Colonic mucosa (tissue), 4 donors: ENCODE results near the gene KIF1A. TPM values are rescaled to one million over a fixed set of nuclear protein-coding genes. Genes with fewer than 3 reads are reported as not detected.

ENCODE experiments used
- DNase-seq: peaks from one replicate; pipeline ENCODE4 v3.0.0-alpha.2; 2020
- H3K27ac ChIP-seq: fragments of 200-600 bp; one replicate; pipeline ENCODE4 v1.8.0; 2021
- H3K27me3 ChIP-seq: fragments of 200-600 bp; one replicate; pipeline ENCODE4 v1.8.0; 2021
- H3K36me3 ChIP-seq: fragments of 200-600 bp; one replicate; pipeline ENCODE4 v1.8.0; 2021
- H3K4me1 ChIP-seq: fragments of 200-600 bp; one replicate; pipeline ENCODE4 v1.8.0; 2021; ENCODE audit warnings: mild to moderate bottlenecking
- H3K4me3 ChIP-seq: fragments of 200-600 bp; one replicate; pipeline ENCODE4 v1.8.0; 2021
- H3K9ac ChIP-seq, 2 donors: one replicate each; pipeline ENCODE4 v1.7.0; 2013; ENCODE audit warnings: control low read depth in 2 of 2, low read depth in 2 of 2, low read length in 2 of 2
- H3K9me3 ChIP-seq: fragments of 200-600 bp; one replicate; pipeline ENCODE4 v1.8.0; 2021
- CTCF ChIP-seq: fragments of 200-600 bp; IDR thresholded peaks from one replicate; pipeline ENCODE4 v1.8.0; 2022; ENCODE audit warnings: antibody characterized with exemption, mild to moderate bottlenecking
- intact Hi-C: fragments of 100-400 bp; cut with DNase I; formaldehyde crosslinking; loops from one replicate; pipeline ENCODE4 v1.14.1; 2022
- total RNA-seq, 2 donors: library from RNA; stranded (reverse); fragmentation: NEBNext Ultra II Directional in 1 of 2; extraction: Animal tissue kit (Norgen Biotek cat#: 25700) in 1 of 2; gene quantifications; one replicate each; pipeline ENCODE4 v1.2.1, GENCODE V29; 2021
- donor health status: healthy.
- donor health status: DM: no; HTN: no; CAD: no.
- donor health status: DM: no; HTN: no; CAD: no.

The KIF1A gene
- total RNA-seq, 2 donors from 2014 or later = 1.9 to 4.3 TPM

DNA sequence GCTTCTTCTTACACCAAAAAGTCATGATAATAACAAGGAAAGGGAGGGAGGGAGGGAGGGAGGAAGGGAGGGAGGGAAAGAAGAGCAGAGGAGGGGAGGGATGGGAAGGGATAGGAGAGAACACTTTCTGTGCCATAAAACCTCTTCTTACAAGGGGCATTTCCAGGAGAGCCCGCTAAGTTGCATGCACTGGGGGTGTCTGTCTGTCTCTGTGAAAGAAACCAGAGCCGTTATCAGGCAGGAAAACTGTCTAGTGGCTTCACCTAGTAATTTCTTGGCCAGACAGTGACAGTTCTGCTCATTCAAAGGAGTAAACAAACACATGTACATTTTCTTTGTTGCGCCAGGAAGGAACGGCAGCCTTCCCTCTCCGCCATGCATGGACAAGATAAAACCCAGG is 82.5 kb downstream of the KIF1A start:
- intact Hi-C loops = no loop called here
- Histone ChIP-seq H3K27ac (no peak overlapping the region), H3K9me3 (no peaks in the 10 kb centered on the region), H3K9ac (no peak overlapping the region), H3K27me3 (no peaks in the 10 kb centered on the region), H3K4me1 (no peaks in the 10 kb centered on the region), H3K36me3 (no peaks in the 10 kb centered on the region), H3K4me3 (no peak overlapping the region)
- no peak for DNase-seq
- TF ChIP-seq CTCF = no peak

DNA sequence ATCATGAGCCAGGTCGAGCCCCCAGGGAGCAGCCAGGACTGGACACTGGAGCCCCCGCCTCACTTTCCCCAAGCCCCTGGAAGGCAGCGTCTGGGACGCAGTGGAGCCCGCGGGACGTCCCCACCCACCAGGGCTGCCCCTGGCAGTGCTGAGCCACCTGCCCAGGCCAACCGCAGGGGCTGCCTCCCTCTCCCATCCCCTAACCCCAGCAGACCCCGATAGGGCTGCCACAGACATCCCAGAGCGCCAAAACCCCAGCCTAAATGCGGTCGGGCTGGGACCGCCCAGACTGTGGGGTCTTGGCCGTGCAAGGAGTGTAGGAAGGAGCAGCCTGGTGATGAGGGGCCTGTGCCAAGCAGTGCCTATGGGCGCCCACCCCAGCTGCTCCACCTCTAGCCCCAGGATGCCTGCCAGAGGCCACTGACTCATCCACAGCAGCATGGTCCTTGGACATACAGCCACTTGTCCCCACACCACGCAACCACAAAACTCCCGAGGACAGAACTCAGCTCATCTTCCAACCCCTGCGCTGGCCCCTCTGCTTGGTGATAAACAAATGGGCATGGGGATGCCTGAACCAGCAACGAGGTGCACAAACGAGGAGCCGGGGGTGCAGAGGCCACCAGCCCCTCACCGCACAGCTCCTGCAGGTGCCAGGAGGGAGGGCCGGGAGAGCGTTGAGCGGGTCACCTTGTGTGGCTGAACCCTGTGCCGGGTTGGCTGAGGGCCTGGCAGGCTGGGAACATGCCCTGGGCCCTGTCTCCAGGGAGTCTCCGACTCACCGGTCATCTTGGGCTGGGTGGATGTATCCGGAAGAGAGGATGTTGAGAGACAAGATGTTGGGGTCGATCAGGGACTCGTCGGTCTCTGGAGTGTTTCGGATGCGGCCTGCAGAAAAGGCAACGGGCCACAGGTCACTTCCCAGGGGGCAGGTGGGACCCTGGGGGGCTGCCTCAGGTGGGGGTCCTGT is 83.5 kb downstream of the KIF1A start:
- TF ChIP-seq CTCF = no peak
- Histone ChIP-seq H3K4me1 (no peaks in the 10 kb centered on the region), H3K4me3 (no peak overlapping the region), H3K27ac (no peak overlapping the region), H3K9me3 (no peaks in the 10 kb centered on the region), H3K36me3 (no peaks in the 10 kb centered on the region), H3K9ac (no peak overlapping the region), H3K27me3 (no peaks in the 10 kb centered on the region)
- intact Hi-C loops = no loop called here
- no peak for DNase-seq

- no peak for TF ChIP-seq CTCF
Measured at GRCh38 chr2:240735476-240735875, 84.5 kb downstream of the KIF1A start.

GRCh38 chr2:240734756-240735155 is 85.3 kb downstream of the KIF1A start:
- H3K9ac ChIP-seq = no peak overlapping the region
- no peak for TF ChIP-seq CTCF
- H3K36me3 ChIP-seq = no peaks in the 10 kb centered on the region
- H3K4me1 ChIP-seq = no peaks in the 10 kb centered on the region
- DNase-seq = no peak
- H3K9me3 ChIP-seq = no peaks in the 10 kb centered on the region
- intact Hi-C loops = no loop called here
- no peak overlapping the region for H3K27ac ChIP-seq
- no peak overlapping the region for H3K4me3 ChIP-seq
- no peaks in the 10 kb centered on the region for H3K27me3 ChIP-seq

More at GRCh38 chr2:240735476-240735875, 84.5 kb downstream of the KIF1A start:
- H3K27me3 ChIP-seq = no peaks in the 10 kb centered on the region
- no peak overlapping the region for H3K9ac ChIP-seq
- no peaks in the 10 kb centered on the region for H3K9me3 ChIP-seq
- no peak overlapping the region for H3K27ac ChIP-seq
- H3K36me3 ChIP-seq = no peaks in the 10 kb centered on the region
- H3K4me1 ChIP-seq = no peaks in the 10 kb centered on the region
- H3K4me3 ChIP-seq = no peak overlapping the region
- DNase-seq = no peak
- intact Hi-C loops = no loop called here

GRCh38 chr2:240733803-240734495 is 86.1 kb downstream of the KIF1A start:
- H3K4me1 ChIP-seq = no peaks in the 10 kb centered on the region
- no peak overlapping the region for H3K4me3 ChIP-seq
- DNase-seq = no peak
- no peaks in the 10 kb centered on the region for H3K27me3 ChIP-seq
- intact Hi-C loops = no loop called here
- H3K9ac ChIP-seq = no peak overlapping the region
- H3K36me3 ChIP-seq = no peaks in the 10 kb centered on the region
- TF ChIP-seq CTCF = no peak
- no peaks in the 10 kb centered on the region for H3K9me3 ChIP-seq
- H3K27ac ChIP-seq = no peak overlapping the region
